ENCODE measurements around the gene SEMA7A.

The SEMA7A gene

DNA sequence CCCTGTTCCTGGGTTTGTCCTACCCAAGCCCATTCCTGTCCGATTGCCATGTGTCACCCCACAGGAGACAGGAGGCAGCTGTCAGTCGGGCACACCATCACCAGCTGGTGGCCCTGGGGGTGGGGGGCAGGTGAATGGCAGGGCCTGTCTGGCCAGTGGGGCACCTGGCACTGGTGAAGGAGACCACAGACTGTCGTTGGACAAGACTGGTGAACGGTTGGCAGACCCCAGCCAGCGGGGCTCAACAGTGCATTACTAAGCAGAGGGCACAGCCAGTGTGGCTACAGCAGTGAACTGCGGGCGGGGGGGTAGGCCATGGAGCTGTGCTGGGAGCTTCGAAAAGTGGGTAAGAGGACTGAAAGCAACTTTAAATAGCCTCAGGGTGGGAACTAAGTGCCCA is 2.1 kb downstream of the SEMA7A start:
- no peak for DNase-seq (ENCODE audit: low read depth)
- TF ChIP-seq, protein P1, sequence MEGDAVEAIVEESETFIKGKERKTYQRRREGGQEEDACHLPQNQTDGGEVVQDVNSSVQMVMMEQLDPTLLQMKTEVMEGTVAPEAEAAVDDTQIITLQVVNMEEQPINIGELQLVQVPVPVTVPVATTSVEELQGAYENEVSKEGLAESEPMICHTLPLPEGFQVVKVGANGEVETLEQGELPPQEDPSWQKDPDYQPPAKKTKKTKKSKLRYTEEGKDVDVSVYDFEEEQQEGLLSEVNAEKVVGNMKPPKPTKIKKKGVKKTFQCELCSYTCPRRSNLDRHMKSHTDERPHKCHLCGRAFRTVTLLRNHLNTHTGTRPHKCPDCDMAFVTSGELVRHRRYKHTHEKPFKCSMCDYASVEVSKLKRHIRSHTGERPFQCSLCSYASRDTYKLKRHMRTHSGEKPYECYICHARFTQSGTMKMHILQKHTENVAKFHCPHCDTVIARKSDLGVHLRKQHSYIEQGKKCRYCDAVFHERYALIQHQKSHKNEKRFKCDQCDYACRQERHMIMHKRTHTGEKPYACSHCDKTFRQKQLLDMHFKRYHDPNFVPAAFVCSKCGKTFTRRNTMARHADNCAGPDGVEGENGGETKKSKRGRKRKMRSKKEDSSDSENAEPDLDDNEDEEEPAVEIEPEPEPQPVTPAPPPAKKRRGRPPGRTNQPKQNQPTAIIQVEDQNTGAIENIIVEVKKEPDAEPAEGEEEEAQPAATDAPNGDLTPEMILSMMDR (conservative IDR thresholded peaks at IDR 0.05; ENCODE audit: low read length) = no peak

DNA sequence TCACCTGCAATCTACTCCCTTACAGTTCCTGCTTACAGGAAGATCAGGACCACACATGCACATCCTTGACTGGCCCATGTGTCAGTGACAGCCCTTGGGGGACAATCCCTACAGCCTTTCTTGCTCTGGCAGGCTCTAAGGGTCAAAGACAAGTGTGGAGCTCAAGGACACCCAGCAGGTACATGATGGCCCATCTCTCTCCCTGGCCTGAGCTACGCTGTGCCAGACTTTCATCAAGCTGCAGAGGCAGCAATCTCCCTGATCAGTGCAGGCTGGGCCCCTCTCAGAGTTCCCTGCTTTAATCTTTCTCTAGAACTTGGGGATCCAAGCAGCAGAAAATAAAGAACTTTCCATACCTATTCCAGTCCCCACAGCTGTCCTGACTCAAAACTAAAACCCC is 2.6 kb downstream of the SEMA7A start:
- TF ChIP-seq, protein P1 (conservative IDR thresholded peaks at IDR 0.05; ENCODE audit: low read length) = no peak
- no peak for DNase-seq (ENCODE audit: low read depth)
- H3K4me3 ChIP-seq (ENCODE audit: low read length) = peak overlapping the region; percentile 77

More for the DNA sequence above, 2.1 kb downstream of the SEMA7A start:
- peak overlapping the region; percentile 77 for H3K4me3 ChIP-seq (ENCODE audit: low read length)

DNA sequence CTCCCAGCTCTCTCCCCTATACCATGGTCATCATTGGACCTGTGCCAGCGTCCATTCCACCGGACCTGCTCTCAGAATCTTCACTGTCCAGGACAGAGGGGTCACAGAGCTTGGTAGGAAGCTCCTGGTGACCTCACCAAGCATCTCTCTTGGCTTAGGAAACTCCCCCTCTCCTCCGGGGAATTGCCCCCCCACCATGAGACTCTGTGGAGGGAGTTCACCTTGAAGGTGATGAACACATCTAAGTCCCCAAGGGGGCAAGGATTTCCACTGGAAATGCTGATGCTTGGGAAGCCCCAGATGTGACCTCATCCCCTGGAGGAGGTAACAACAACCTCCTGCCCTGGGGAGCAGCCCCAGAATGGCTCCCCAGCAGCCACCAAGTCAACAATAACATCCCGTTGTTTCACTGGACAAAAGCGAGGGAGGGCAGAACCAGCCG is 3.2 kb downstream of the SEMA7A start:
- no peak overlapping the region for H3K4me3 ChIP-seq (ENCODE audit: low read length)
- TF ChIP-seq, protein P1 (conservative IDR thresholded peaks at IDR 0.05; ENCODE audit: low read length) = no peak
- no peak for DNase-seq (ENCODE audit: low read depth)

DNA sequence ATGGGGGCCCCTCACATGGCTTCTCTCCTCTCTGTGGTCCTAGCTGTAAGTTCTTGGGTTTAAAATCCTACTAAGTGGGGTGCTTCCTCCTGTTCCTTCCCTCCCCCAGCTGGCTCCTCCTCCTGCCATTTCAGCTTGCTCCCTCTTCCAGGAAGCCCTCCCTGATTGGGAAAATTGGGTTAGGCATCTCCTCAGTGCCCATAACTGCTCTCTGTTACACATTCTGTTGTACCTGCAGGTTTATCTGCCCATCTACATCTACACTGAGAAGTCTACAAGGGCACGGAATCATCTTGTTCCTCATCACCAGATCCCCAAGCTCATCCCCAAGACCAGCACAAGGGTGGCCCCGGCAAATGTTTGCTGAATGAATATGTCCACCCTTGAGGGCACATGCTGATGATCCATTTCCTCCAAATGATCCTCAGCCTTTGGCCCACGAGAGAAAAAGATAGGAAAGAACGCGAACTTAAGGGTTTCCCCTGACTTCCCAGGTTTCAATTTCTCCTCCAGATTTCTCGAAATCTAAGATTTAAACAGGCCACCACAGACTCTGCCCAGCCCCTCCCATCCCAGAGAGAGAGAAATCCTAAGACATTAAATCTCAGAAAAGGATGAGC is 3.9 kb downstream of the SEMA7A start:
- no peak overlapping the region for H3K4me3 ChIP-seq (ENCODE audit: low read length)
- DNase-seq (ENCODE audit: low read depth) = no peak
- TF ChIP-seq, protein P1 (conservative IDR thresholded peaks at IDR 0.05; ENCODE audit: low read length) = no peak

DNA sequence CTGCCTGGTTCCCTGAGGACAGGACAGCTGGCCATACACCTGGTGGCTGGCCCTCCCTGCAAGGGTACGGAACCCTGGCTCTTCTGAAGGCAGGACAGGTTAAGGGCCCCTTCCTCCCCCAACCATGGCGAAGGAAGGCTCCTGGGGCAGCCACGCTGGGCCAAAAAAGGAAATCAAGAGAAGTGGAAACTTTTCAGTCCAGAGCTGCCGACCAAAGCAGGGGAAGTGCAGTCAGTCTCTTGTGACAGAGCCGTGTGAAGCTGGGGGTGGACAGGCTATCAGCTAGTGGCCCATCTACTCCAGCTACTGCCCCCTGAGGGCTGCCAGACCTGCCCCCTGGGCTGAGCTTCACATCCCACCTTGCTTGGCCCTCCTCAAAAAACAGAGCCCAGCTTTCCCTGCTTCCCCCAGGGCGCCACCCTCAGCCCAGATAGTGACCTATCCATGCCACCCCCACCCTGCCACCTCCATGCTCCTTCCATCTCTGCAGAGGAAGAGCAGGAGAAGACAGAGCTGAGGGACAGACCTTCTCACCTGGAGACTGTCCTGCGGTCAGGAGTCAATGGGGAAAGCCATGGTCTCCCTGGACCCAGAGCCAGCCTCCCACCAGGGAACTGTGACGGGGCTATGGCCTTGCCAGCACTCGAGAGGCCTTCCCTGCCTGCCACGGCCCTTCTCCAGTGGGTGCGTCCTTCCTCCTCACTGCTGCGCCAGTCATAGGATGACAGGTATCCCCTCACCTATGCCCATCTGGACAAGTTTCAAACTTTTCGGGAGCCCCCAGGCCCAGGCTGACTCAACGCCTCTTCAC is 4.6 kb downstream of the SEMA7A start:
- TF ChIP-seq, protein P1 (conservative IDR thresholded peaks at IDR 0.05; ENCODE audit: low read length) = no peak

GRCh38 chr15:74428442-74428787 is 5.3 kb downstream of the SEMA7A start:
- DNase-seq (ENCODE audit: low read depth) = no peak
- TF ChIP-seq, protein P1 (conservative IDR thresholded peaks at IDR 0.05; ENCODE audit: low read length) = no peak

More for the DNA sequence above, 4.6 kb downstream of the SEMA7A start:
- DNase-seq (ENCODE audit: low read depth) = no peak
- H3K4me3 ChIP-seq (ENCODE audit: low read length) = no peak overlapping the region

More at GRCh38 chr15:74428442-74428787, 5.3 kb downstream of the SEMA7A start:
- no peak overlapping the region for H3K4me3 ChIP-seq (ENCODE audit: low read length)
